Measurements from ENCODE around the gene PUDP.

The PUDP gene

DNA sequence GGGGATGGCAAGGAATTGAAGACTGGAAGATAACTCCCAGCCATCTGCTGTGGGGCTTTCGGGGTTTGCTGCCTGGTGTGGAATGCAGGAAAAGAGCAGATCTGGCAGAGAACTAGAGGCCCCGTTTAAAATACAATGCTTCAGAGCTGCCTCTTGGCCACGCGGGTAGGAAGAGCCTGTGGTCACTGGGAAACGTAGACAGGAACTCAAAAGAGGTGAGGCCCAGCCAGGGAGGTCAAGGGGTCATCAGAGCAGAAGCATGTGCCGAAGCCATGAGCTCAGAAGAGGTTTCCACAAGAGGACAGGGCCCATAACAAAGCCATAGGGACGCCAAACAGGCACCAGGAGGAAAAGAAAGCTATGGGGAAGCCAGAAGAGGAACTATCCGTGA lies 14.9 kb downstream of the PUDP start:
- TF ChIP-seq, protein P1, sequence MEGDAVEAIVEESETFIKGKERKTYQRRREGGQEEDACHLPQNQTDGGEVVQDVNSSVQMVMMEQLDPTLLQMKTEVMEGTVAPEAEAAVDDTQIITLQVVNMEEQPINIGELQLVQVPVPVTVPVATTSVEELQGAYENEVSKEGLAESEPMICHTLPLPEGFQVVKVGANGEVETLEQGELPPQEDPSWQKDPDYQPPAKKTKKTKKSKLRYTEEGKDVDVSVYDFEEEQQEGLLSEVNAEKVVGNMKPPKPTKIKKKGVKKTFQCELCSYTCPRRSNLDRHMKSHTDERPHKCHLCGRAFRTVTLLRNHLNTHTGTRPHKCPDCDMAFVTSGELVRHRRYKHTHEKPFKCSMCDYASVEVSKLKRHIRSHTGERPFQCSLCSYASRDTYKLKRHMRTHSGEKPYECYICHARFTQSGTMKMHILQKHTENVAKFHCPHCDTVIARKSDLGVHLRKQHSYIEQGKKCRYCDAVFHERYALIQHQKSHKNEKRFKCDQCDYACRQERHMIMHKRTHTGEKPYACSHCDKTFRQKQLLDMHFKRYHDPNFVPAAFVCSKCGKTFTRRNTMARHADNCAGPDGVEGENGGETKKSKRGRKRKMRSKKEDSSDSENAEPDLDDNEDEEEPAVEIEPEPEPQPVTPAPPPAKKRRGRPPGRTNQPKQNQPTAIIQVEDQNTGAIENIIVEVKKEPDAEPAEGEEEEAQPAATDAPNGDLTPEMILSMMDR (IDR thresholded peaks at IDR 0.05; ENCODE audit: low read depth, low read length, poor library complexity, severe bottlenecking), result no peak
- no peak for TF ChIP-seq EZH2phosphoT487 (IDR thresholded peaks at IDR 0.05; ENCODE audit: borderline replicate concordance, low read length)
- peak overlapping the region; percentile 32; the same call in 1 of the 2 replicates for H3K27ac ChIP-seq (ENCODE audit: low read depth, low read length)
- H3K9me3 ChIP-seq (ENCODE audit: control insufficient read depth, insufficient read depth, low read length), result no peaks in the 10 kb centered on the region
- H3K27me3 ChIP-seq (ENCODE audit: control insufficient read depth, low read length), result no peaks in the 10 kb centered on the region
- no peaks in the 10 kb centered on the region for H3K9me2 ChIP-seq (replicated peaks; ENCODE audit: control insufficient read depth, low read length)
- peak overlapping the region; percentile 34; the same call in 1 of the 2 replicates for H3K4me2 ChIP-seq (ENCODE audit: low read length)
- H3K79me2 ChIP-seq (ENCODE audit: control insufficient read depth, low read length), result peaks cover 96% of the 10 kb centered on the region
- no peaks in the 10 kb centered on the region for H3F3A ChIP-seq (ENCODE audit: control insufficient read depth, insufficient read depth)
- peaks cover 44% of the 10 kb centered on the region for H3K4me1 ChIP-seq (ENCODE audit: control insufficient read depth, low read length)
- H4K20me1 ChIP-seq (ENCODE audit: control insufficient read depth, insufficient read depth, low read depth, low read length), result no peaks in the 10 kb centered on the region
- H3K36me3 ChIP-seq (ENCODE audit: control insufficient read depth, low read length), result peaks cover 25% of the 10 kb centered on the region
- H3K4me3 ChIP-seq (ENCODE audit: low read length), result no peak overlapping the region

DNA sequence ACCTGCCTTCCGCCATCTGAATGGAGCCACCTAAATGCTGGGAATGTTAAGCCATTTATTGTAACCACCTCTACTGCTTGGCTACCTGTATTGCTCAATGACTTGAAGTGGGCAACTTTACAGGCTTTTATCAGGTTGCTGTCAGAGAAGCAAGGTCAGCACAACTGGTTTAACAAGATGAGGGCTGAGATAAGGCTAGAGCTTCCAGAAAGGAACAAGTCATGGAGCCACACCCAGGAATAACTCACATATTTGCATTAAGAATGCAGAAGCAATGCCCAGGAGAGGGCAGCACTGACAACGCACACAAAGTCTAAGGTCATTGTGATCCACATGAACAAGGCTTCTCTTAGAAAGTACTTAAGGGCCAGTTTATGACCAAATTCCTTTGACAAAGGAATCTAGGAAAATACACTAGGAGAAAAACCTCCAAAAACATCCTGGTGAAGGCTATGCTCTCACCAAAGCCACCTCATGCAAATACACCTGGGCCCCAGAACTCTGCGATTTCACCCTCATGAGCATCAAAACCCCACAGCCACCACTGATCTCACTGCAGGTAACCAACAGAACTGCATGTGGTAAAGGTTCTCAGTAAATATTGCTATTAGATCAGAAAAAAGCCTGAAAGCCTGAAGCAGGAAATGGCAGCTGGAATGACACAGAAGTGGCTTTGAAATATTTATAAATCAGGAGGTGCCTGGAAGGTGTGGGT lies 15.5 kb downstream of the PUDP start:
- TF ChIP-seq, protein P1 (IDR thresholded peaks at IDR 0.05; ENCODE audit: low read depth, low read length, poor library complexity, severe bottlenecking), result peak; percentile 68
- no peak for TF ChIP-seq EZH2phosphoT487 (IDR thresholded peaks at IDR 0.05; ENCODE audit: borderline replicate concordance, low read length)
- Histone ChIP-seq H3K9me2 (replicated peaks; ENCODE audit: control insufficient read depth, low read length) (no peaks in the 10 kb centered on the region), H3K27ac (ENCODE audit: low read depth, low read length) (peak overlapping the region; percentile 32; the same call in 1 of the 2 replicates), H3K27me3 (ENCODE audit: control insufficient read depth, low read length) (no peaks in the 10 kb centered on the region), H3F3A (ENCODE audit: control insufficient read depth, insufficient read depth) (no peaks in the 10 kb centered on the region), H3K4me2 (ENCODE audit: low read length) (peak overlapping the region; percentile 34), H3K36me3 (ENCODE audit: control insufficient read depth, low read length) (peaks cover 22% of the 10 kb centered on the region), H4K20me1 (ENCODE audit: control insufficient read depth, insufficient read depth, low read depth, low read length) (no peaks in the 10 kb centered on the region), H3K4me1 (ENCODE audit: control insufficient read depth, low read length) (peaks cover 44% of the 10 kb centered on the region), H3K9me3 (ENCODE audit: control insufficient read depth, insufficient read depth, low read length) (no peaks in the 10 kb centered on the region), H3K4me3 (ENCODE audit: low read length) (no peak overlapping the region), H3K79me2 (ENCODE audit: control insufficient read depth, low read length) (peaks cover 96% of the 10 kb centered on the region)

DNA sequence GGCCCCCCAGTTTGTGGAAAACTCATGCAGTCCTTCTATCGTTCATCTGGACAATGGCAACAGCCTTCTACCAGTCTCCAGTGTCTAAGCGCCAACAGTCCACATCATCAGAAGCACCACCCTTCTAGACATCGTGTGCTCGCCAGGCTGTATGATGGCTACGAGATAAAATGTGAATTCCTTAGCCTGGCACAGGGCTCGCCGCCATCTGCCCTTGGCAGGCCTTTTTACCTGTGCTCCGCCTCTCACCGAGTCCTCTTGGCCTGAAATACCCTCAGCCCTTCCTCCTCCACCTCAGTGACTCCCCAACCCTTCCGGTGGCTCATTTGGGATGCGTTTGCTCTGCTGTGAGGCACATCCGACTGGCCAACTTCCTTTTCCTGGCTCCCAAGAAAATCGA lies 16.3 kb downstream of the PUDP start:
- Histone ChIP-seq H3K4me1 (ENCODE audit: control insufficient read depth, low read length) (peaks cover 44% of the 10 kb centered on the region), H4K20me1 (ENCODE audit: control insufficient read depth, insufficient read depth, low read depth, low read length) (no peaks in the 10 kb centered on the region), H3K36me3 (ENCODE audit: control insufficient read depth, low read length) (peaks cover 27% of the 10 kb centered on the region), H3K27ac (ENCODE audit: low read depth, low read length) (no peak overlapping the region), H3K27me3 (ENCODE audit: control insufficient read depth, low read length) (no peaks in the 10 kb centered on the region), H3K9me2 (replicated peaks; ENCODE audit: control insufficient read depth, low read length) (no peaks in the 10 kb centered on the region), H3K9me3 (ENCODE audit: control insufficient read depth, insufficient read depth, low read length) (no peaks in the 10 kb centered on the region; the same call in 1 of the 2 replicates), H3K79me2 (ENCODE audit: control insufficient read depth, low read length) (peaks cover 99% of the 10 kb centered on the region), H3F3A (ENCODE audit: control insufficient read depth, insufficient read depth) (no peaks in the 10 kb centered on the region), H3K4me2 (ENCODE audit: low read length) (no peak overlapping the region), H3K4me3 (ENCODE audit: low read length) (no peak overlapping the region)
- no peak for TF ChIP-seq EZH2phosphoT487 (IDR thresholded peaks at IDR 0.05; ENCODE audit: borderline replicate concordance, low read length)
- TF ChIP-seq, protein P1 (IDR thresholded peaks at IDR 0.05; ENCODE audit: low read depth, low read length, poor library complexity, severe bottlenecking), result no peak

All from DOHH2 (cell line).